Heart left ventricle (tissue), 13 donors: ENCODE results near the gene UGP2.

ENCODE experiments used
- CTCF ChIP-seq, 12 donors: fragments of 200-600 bp; sonication (generic) in 4 of 12; IDR thresholded peaks; one replicate each; pipeline versions ENCODE4 v1.5.0 to v1.8.0; 2018 to 2022; ENCODE audit warnings: antibody characterized with exemption in 12 of 12, mild to moderate bottlenecking in 5 of 12
- POLR2A ChIP-seq, 2 donors: fragments of 450-650 bp; IDR thresholded peaks; one replicate each; pipeline ENCODE4 v1.6.1; 2017; ENCODE audit warnings: antibody characterized with exemption in 2 of 2, mild to moderate bottlenecking in 2 of 2, moderate library complexity in 2 of 2
- donor health status: ischemic (EF 13 %, LVEDD 7.1; RV severe dilation, severe dysfunction).
- donor health status: DM: no; HTN: yes; CAD: no.
- donor health status: DM: no; HTN: no; CAD: no.
- donor health status: ischemic (EF 25% LVEDD 6.9; RV normal size, moderate dysfunction).
- donor health status: ischemic (EF 25% LVEDD 5.7; RV mildly dilated, moderate dysfunction).
- donor health status: ischemic (EF 35%, LVEDD 5.7; RV mildly dilated, moderate dysfunction).
- donor health status: nonischemic (EF 11% LVEDD 7.7; RV severe dilation, severe dysfunction).
- donor health status: DM: yes; HTN: yes; CAD: no.
- donor health status: PGD.
- donor health status: ischemic (EF 29% LVEDD 5.4; RV normal size, mild dysfunction).
- donor health status: nonischemic (EF 23%, LVEDD 6.1; RV moderate dilation, normal function).

- TF ChIP-seq CTCF (IDR thresholded peaks at IDR 0.05) (no peak), POLR2A (IDR thresholded peaks at IDR 0.05) (no peak)
Measured at GRCh38 chr2:63850204-63850571, 8.5 kb downstream of the UGP2 start.
